PC-9 (cell line): ENCODE results near the gene TMPRSS5. TPM values are rescaled to one million over a fixed set of nuclear protein-coding genes. Genes with fewer than 3 reads are reported as not detected.

Experiments
- BruUV-seq: library from RNA; stranded (reverse); fragments of 400-500 nt; replicated peaks from 2 replicates; lab custom pipeline; 2021; lab: Mats Ljungman, UMichigan
- CTCF ChIA-PET: fragments of 300-600 bp; sonication (Branson Sonifier 250); formaldehyde crosslinking; loops from one replicate; lab custom pipeline; 2022; ENCODE audit warnings: antibody characterized with exemption; lab: Charles Lee
- POLR2A ChIA-PET: fragments of 300-600 bp; sonication (Branson Sonifier 250); formaldehyde crosslinking; loops from one replicate; lab custom pipeline; 2022; ENCODE audit warnings: antibody characterized with exemption; ENCODE audit not compliant: unreplicated experiment; lab: Charles Lee
- DNase-seq, 2 experiments: peaks; one replicate each; pipeline versions ENCODE4 v3.0.0 to v3.0.0-alpha.2; 2015 to 2022; ENCODE audit warnings: mixed read lengths in 1 of 2
- H2AFZ ChIP-seq: fragments of 200-600 bp; sonication (generic); 2 replicates; pipeline ENCODE4 v1.8.1; 2017; ENCODE audit warnings: antibody characterized with exemption
- H3F3A ChIP-seq: fragments of 200-600 bp; sonication (generic); 2 replicates; pipeline ENCODE4 v1.8.1; 2017; ENCODE audit warnings: antibody characterized with exemption, mild to moderate bottlenecking, low read depth; ENCODE audit not compliant: insufficient read depth
- H3K27ac ChIP-seq: fragments of 200-600 bp; sonication (generic); 2 replicates; pipeline ENCODE4 v1.6.1; 2016; ENCODE audit warnings: mixed run types
- H3K27me3 ChIP-seq: fragments of 200-600 bp; sonication (generic); 2 replicates; pipeline ENCODE4 v1.6.1; 2016; ENCODE audit warnings: low read depth, mixed run types; ENCODE audit not compliant: insufficient read depth
- H3K36me3 ChIP-seq: fragments of 200-600 bp; sonication (generic); 2 replicates; pipeline ENCODE4 v1.6.1; 2016; ENCODE audit warnings: low read depth, mixed run types
- H3K4me1 ChIP-seq: fragments of 200-600 bp; sonication (generic); replicated peaks from 2 replicates; pipeline ENCODE4 v1.6.1; 2016; ENCODE audit warnings: mixed run types; ENCODE audit not compliant: insufficient read depth
- H3K4me2 ChIP-seq: fragments of 200-600 bp; sonication (generic); 2 replicates; pipeline ENCODE4 v1.6.1; 2017; ENCODE audit warnings: mixed run types
- H3K4me3 ChIP-seq: fragments of 200-600 bp; sonication (generic); 2 replicates; pipeline ENCODE4 v1.6.1; 2016; ENCODE audit warnings: mixed run types
- H3K79me2 ChIP-seq: fragments of 200-600 bp; sonication (generic); 2 replicates; pipeline ENCODE4 v1.6.1; 2017; ENCODE audit warnings: low read depth, mixed run types
- H3K9me2 ChIP-seq: fragments of 200-600 bp; sonication (generic); 2 replicates; pipeline ENCODE4 v1.8.1; 2017; ENCODE audit warnings: mild to moderate bottlenecking; ENCODE audit not compliant: insufficient read depth
- H3K9me3 ChIP-seq: fragments of 200-600 bp; sonication (generic); 2 replicates; pipeline ENCODE4 v1.8.1; 2016; ENCODE audit warnings: low read depth; ENCODE audit not compliant: insufficient read depth
- H4K20me1 ChIP-seq: fragments of 200-600 bp; sonication (generic); 2 replicates; pipeline ENCODE4 v1.8.1; 2017; ENCODE audit not compliant: insufficient read depth
- EZH2 ChIP-seq: fragments of 200-600 bp; sonication (generic); IDR thresholded peaks from 2 replicates; pipeline ENCODE4 v1.8.0; 2017; ENCODE audit warnings: antibody characterized with exemption, low read depth
- intact Hi-C: fragments of 100-400 bp; cut with micrococcal nuclease; formaldehyde crosslinking; loops from one replicate; pipeline ENCODE4 v1.10.0; 2022; ENCODE audit not compliant: unreplicated experiment
- total RNA-seq: library from RNA; stranded (reverse); gene quantifications from 2 replicates; pipeline ENCODE4 v1.2.3, GENCODE V29; 2021
- TF ChIP-seq, protein P1 (sequence below): fragments of 200-600 bp; sonication (generic); conservative IDR thresholded peaks from 2 replicates; pipeline ENCODE4 v1.6.1; 2017; ENCODE audit warnings: mixed run types, antibody characterized with exemption, mild to moderate bottlenecking, moderate library complexity

Gene TMPRSS5
- total RNA-seq, 1 experiment from 2014 or later: 0.83 TPM

DNA sequence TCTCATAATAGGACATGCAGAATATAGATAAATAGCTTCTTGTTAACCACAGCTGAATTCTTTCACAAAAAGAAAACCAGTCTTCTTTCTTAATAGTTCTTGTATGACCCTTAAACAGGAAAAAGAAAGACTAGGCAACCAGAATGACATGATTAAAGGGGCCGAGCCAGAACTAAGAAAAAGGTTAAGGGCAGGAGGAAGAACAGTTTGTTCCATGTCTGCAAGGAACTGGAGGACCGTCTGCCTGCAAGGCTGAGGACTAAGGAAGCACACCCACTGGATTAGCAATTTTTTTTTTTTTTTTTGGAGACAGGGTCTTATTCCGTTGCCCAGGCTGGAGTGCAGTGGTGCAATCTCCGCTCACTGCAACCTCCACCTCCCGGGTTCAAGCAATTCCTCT lies 26.0 kb upstream of the TMPRSS5 start:
- Histone ChIP-seq H3K79me2 (no peaks in the 10 kb centered on the region), H3K4me3 (no peak overlapping the region), H3K4me2 (no peak overlapping the region), H3K27me3 (no peaks in the 10 kb centered on the region), H3K4me1 (no peaks in the 10 kb centered on the region), H2AFZ (no peak overlapping the region), H4K20me1 (no peaks in the 10 kb centered on the region), H3F3A (no peaks in the 10 kb centered on the region), H3K36me3 (peaks cover 13% of the 10 kb centered on the region; the same call in 1 of the 2 replicates), H3K9me3 (no peaks in the 10 kb centered on the region), H3K27ac (no peak overlapping the region), H3K9me2 (no peaks in the 10 kb centered on the region)
- intact Hi-C loops: no loop called here
- no TSS peak for BruUV-seq
- POLR2A ChIA-PET: no interaction called here
- TF ChIP-seq EZH2: no peak
- TF ChIP-seq, protein P1, sequence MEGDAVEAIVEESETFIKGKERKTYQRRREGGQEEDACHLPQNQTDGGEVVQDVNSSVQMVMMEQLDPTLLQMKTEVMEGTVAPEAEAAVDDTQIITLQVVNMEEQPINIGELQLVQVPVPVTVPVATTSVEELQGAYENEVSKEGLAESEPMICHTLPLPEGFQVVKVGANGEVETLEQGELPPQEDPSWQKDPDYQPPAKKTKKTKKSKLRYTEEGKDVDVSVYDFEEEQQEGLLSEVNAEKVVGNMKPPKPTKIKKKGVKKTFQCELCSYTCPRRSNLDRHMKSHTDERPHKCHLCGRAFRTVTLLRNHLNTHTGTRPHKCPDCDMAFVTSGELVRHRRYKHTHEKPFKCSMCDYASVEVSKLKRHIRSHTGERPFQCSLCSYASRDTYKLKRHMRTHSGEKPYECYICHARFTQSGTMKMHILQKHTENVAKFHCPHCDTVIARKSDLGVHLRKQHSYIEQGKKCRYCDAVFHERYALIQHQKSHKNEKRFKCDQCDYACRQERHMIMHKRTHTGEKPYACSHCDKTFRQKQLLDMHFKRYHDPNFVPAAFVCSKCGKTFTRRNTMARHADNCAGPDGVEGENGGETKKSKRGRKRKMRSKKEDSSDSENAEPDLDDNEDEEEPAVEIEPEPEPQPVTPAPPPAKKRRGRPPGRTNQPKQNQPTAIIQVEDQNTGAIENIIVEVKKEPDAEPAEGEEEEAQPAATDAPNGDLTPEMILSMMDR: no peak
- DNase-seq: no peak
- CTCF ChIA-PET: no interaction called here

DNA sequence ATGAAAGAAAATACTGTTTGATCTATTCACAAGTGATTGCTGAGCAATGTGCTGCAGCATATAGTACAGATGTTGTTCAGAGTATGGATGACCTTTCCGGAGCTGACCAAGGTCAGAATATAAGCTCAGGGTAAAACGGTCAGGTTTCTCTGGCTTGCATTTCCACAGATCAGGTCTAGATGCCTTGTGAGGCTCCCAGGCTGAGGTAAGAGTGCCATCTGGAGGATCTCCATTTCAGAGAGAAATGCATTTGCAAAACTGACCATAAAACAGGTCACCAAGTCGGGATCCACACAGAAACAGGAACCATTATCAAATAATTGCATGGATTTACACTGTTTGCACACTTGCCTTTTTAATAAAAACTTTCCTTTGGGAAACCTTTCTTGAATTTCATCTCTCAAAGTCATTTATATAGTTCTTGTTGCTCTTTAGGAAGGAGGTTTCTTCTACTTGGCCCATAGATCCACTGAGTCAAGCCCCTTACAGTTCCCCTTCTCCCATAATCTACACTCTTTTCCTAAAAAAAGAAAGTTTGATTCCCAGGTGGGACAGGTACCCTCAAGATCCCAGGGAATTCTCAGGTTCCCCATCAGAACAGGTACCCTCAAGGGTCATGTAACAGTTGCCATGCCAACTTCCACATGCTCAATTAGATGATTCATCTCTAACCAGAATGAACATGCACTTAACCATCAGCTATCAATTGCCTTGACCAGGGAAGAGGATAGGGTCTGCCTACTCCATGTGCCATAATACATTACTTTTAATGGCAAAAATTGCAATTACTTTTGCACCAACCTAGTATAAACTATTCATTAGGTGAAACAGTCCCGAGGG lies 25.0 kb upstream of the TMPRSS5 start:
- peak in 1 of 2 experiments; percentile 25 for DNase-seq

DNA sequence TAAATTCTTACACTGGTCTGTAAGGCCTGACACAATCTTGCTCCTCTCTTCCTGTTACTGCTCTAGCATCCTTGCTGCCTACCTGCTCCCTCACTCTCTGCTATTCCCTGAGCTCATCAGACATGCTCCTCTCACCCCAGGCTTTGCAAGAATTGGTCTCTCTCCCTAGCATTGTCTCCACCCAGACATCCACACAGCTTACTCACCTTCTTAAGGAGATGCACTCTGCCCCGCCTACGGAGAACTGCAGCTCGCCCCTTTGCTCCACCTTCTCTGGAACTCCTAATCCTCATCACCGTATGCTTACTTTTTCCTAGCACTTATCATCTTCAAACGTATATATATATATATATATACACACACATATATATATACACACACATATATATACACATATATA lies 23.3 kb upstream of the TMPRSS5 start:
- TF ChIP-seq, protein P1: no peak
- no peak for TF ChIP-seq EZH2
- no TSS peak for BruUV-seq

More for the DNA sequence above, 25.0 kb upstream of the TMPRSS5 start:
- Histone ChIP-seq H3K79me2 (no peaks in the 10 kb centered on the region), H3K9me3 (no peaks in the 10 kb centered on the region), H3K36me3 (0 out of 2 replicates have a peak, but pooled peaks cover 9% of the 10 kb centered on the region), H3K9me2 (no peaks in the 10 kb centered on the region), H3K27ac (no peak overlapping the region), H3K4me1 (no peaks in the 10 kb centered on the region), H3K27me3 (no peaks in the 10 kb centered on the region), H3K4me2 (no peak overlapping the region), H4K20me1 (no peaks in the 10 kb centered on the region), H3F3A (no peaks in the 10 kb centered on the region), H2AFZ (no peak overlapping the region), H3K4me3 (no peak overlapping the region)
- TF ChIP-seq EZH2: no peak
- TF ChIP-seq, protein P1: peak; percentile 67
- ChIA-PET CTCF (interaction anchor here (0.5 to 1.6 kb wide), 2 partner anchors 65 to 426 kb away, joined by 3 to 4 read pairs; no protein-coding TSS in a partner anchor), POLR2A (no interaction called here)
- BruUV-seq: no TSS peak
- intact Hi-C loops: loop anchor here (1.0 to 2.0 kb wide), 2 partner anchors 198 to 426 kb away; no protein-coding TSS in a partner anchor

More for the DNA sequence above, 23.3 kb upstream of the TMPRSS5 start:
- Histone ChIP-seq H3K27me3 (no peaks in the 10 kb centered on the region), H3F3A (no peaks in the 10 kb centered on the region), H3K4me3 (no peak overlapping the region), H4K20me1 (no peaks in the 10 kb centered on the region), H3K79me2 (no peaks in the 10 kb centered on the region), H3K27ac (no peak overlapping the region), H3K9me3 (no peaks in the 10 kb centered on the region), H3K9me2 (no peaks in the 10 kb centered on the region), H3K4me1 (no peaks in the 10 kb centered on the region), H3K36me3 (0 out of 2 replicates have a peak, but pooled peaks cover 5% of the 10 kb centered on the region), H2AFZ (no peak overlapping the region), H3K4me2 (no peak overlapping the region)
- intact Hi-C loops: no loop called here
- ChIA-PET POLR2A (no interaction called here), CTCF (no interaction called here)
- DNase-seq: no peak
